Activated naive CD4-positive, alpha-beta T cell treated with anti-CD3 and anti-CD28 coated beads for 36 hours (primary cell): ENCODE measurements around the gene SAMSN1. TPM values are rescaled to one million over a fixed set of nuclear protein-coding genes. Genes with fewer than 3 reads are reported as not detected.

Source experiments
- CTCF ChIA-PET: fragments of 350-600 bp; sonication (Branson Sonifier 250); formaldehyde crosslinking; loops from one replicate; lab custom pipeline; 2021; ENCODE audit warnings: antibody characterized with exemption; lab: Charles Lee
- DNase-seq: peaks from one replicate; pipeline ENCODE4 v3.0.0-alpha.2; 2020
- H3K27ac Mint-ChIP-seq: one replicate; pipeline ENCODE4 v1.8.0; 2021; ENCODE audit warnings: mild to moderate bottlenecking, mixed read lengths
- H3K27me3 Mint-ChIP-seq: one replicate; pipeline ENCODE4 v1.8.0; 2021; ENCODE audit warnings: low read depth, mixed read lengths
- H3K36me3 Mint-ChIP-seq: one replicate; pipeline ENCODE4 v1.8.0; 2021; ENCODE audit warnings: low read depth, mixed read lengths
- H3K4me1 Mint-ChIP-seq: one replicate; pipeline ENCODE4 v1.8.0; 2021; ENCODE audit warnings: low read depth, mixed read lengths
- H3K4me3 Mint-ChIP-seq: one replicate; pipeline ENCODE4 v1.8.0; 2021; ENCODE audit warnings: mild to moderate bottlenecking, moderate library complexity, mixed read lengths
- H3K9me3 Mint-ChIP-seq: one replicate; pipeline ENCODE4 v1.8.0; 2021; ENCODE audit warnings: mixed read lengths
- intact Hi-C: fragments of 100-400 bp; cut with micrococcal nuclease; formaldehyde crosslinking; loops from one replicate; pipeline ENCODE4 v1.15.1; 2023
- total RNA-seq, 2 experiments: library from RNA; stranded (reverse); gene quantifications; one replicate each; pipeline ENCODE4 v1.2.3, GENCODE V29; 2021

Gene SAMSN1
- total RNA-seq, 2 experiments from 2014 or later = 41.1 to 43.0 TPM

GRCh38 chr21:14583629-14584255 is 37.6 kb upstream of the SAMSN1 start:
- Mint-ChIP-seq H3K36me3 (no peaks in the 10 kb centered on the region), H3K4me3 (no peak overlapping the region), H3K9me3 (no peaks in the 10 kb centered on the region), H3K4me1 (peaks cover 13% of the 10 kb centered on the region), H3K27me3 (no peaks in the 10 kb centered on the region), H3K27ac (no peak overlapping the region)
- intact Hi-C loops = loop anchor here (2.0 to 5.0 kb wide), 2 partner anchors 49 to 201 kb away; partner anchors contain the start of gene HSPA13
- CTCF ChIA-PET = no interaction called here
- DNase-seq = no peak

- no peaks in the 10 kb centered on the region for H3K36me3 Mint-ChIP-seq
- H3K9me3 Mint-ChIP-seq = no peaks in the 10 kb centered on the region
- no peak for DNase-seq
- no peak overlapping the region for H3K4me3 Mint-ChIP-seq
- H3K4me1 Mint-ChIP-seq = peaks cover 13% of the 10 kb centered on the region
- H3K27me3 Mint-ChIP-seq = no peaks in the 10 kb centered on the region
- CTCF ChIA-PET = no interaction called here
- H3K27ac Mint-ChIP-seq = no peak overlapping the region
- intact Hi-C loops = loop anchor here (2.0 to 5.0 kb wide), 2 partner anchors 48 to 201 kb away; partner anchors contain the start of gene HSPA13
Measured at GRCh38 chr21:14582934-14583628, 37.0 kb upstream of the SAMSN1 start.

GRCh38 chr21:14581902-14582457 is 35.9 kb upstream of the SAMSN1 start:
- CTCF ChIA-PET = no interaction called here
- H3K36me3 Mint-ChIP-seq = no peaks in the 10 kb centered on the region
- no peak for DNase-seq
- H3K27ac Mint-ChIP-seq = no peak overlapping the region
- H3K9me3 Mint-ChIP-seq = no peaks in the 10 kb centered on the region
- H3K4me1 Mint-ChIP-seq = peaks cover 13% of the 10 kb centered on the region
- H3K4me3 Mint-ChIP-seq = peak overlapping the region; percentile 20
- intact Hi-C loops = loop anchor here (2.0 to 5.0 kb wide), 2 partner anchors 47 to 200 kb away; partner anchors contain the start of gene HSPA13
- H3K27me3 Mint-ChIP-seq = no peaks in the 10 kb centered on the region

GRCh38 chr21:14573244-14573643 is 27.1 kb upstream of the SAMSN1 start:
- H3K27me3 Mint-ChIP-seq = no peaks in the 10 kb centered on the region
- CTCF ChIA-PET = interaction anchor here (1.2 to 1.8 kb wide), 2 partner anchors 47 to 108 kb away, joined by 4 read pairs; no protein-coding TSS in a partner anchor
- H3K4me3 Mint-ChIP-seq = no peak overlapping the region
- intact Hi-C loops = no loop called here
- peak overlapping the region; percentile 1 for H3K27ac Mint-ChIP-seq
- H3K9me3 Mint-ChIP-seq = no peaks in the 10 kb centered on the region
- H3K36me3 Mint-ChIP-seq = no peaks in the 10 kb centered on the region
- H3K4me1 Mint-ChIP-seq = peaks cover 20% of the 10 kb centered on the region
- no peak for DNase-seq

- no peak for DNase-seq
- Mint-ChIP-seq H3K27me3 (no peaks in the 10 kb centered on the region), H3K36me3 (no peaks in the 10 kb centered on the region), H3K4me3 (no peak overlapping the region), H3K27ac (no peak overlapping the region), H3K9me3 (no peaks in the 10 kb centered on the region), H3K4me1 (peaks cover 20% of the 10 kb centered on the region)
- CTCF ChIA-PET = interaction anchor here (0.8 to 1.8 kb wide), 3 partner anchors 46 to 165 kb away, joined by 3 to 4 read pairs (median 4); no protein-coding TSS in a partner anchor
- intact Hi-C loops = no loop called here
Measured at GRCh38 chr21:14572204-14572780, 26.2 kb upstream of the SAMSN1 start.

GRCh38 chr21:14569868-14570267 is 23.8 kb upstream of the SAMSN1 start:
- Mint-ChIP-seq H3K27ac (no peak overlapping the region), H3K4me3 (no peak overlapping the region), H3K4me1 (peaks cover 22% of the 10 kb centered on the region), H3K9me3 (no peaks in the 10 kb centered on the region), H3K27me3 (no peaks in the 10 kb centered on the region), H3K36me3 (no peaks in the 10 kb centered on the region)
- CTCF ChIA-PET = no interaction called here
- no peak for DNase-seq
- intact Hi-C loops = no loop called here

GRCh38 chr21:14569026-14569621 is 23.0 kb upstream of the SAMSN1 start:
- no peak for DNase-seq
- no peak overlapping the region for H3K27ac Mint-ChIP-seq
- H3K4me1 Mint-ChIP-seq = peaks cover 22% of the 10 kb centered on the region
- no peaks in the 10 kb centered on the region for H3K9me3 Mint-ChIP-seq
- CTCF ChIA-PET = no interaction called here
- intact Hi-C loops = no loop called here
- H3K27me3 Mint-ChIP-seq = no peaks in the 10 kb centered on the region
- no peak overlapping the region for H3K4me3 Mint-ChIP-seq
- H3K36me3 Mint-ChIP-seq = no peaks in the 10 kb centered on the region

- Mint-ChIP-seq H3K4me3 (no peak overlapping the region), H3K36me3 (no peaks in the 10 kb centered on the region), H3K9me3 (no peaks in the 10 kb centered on the region), H3K27ac (no peak overlapping the region), H3K27me3 (no peaks in the 10 kb centered on the region), H3K4me1 (peaks cover 12% of the 10 kb centered on the region)
- intact Hi-C loops = no loop called here
- CTCF ChIA-PET = no interaction called here
- no peak for DNase-seq
Measured at GRCh38 chr21:14567331-14568279, 21.5 kb upstream of the SAMSN1 start.

- Mint-ChIP-seq H3K27ac (no peak overlapping the region), H3K27me3 (no peaks in the 10 kb centered on the region), H3K9me3 (no peaks in the 10 kb centered on the region), H3K36me3 (no peaks in the 10 kb centered on the region), H3K4me3 (no peak overlapping the region), H3K4me1 (peaks cover 6% of the 10 kb centered on the region)
- intact Hi-C loops = no loop called here
- CTCF ChIA-PET = interaction anchor here (0.7 kb wide), 2 partner anchors 121 to 212 kb away, joined by 3 to 4 read pairs; no protein-coding TSS in a partner anchor
- no peak for DNase-seq
Measured at GRCh38 chr21:14566894-14567293, 20.8 kb upstream of the SAMSN1 start.

- intact Hi-C loops = no loop called here
- CTCF ChIA-PET = no interaction called here
- Mint-ChIP-seq H3K27ac (no peak overlapping the region), H3K27me3 (no peaks in the 10 kb centered on the region), H3K4me3 (no peak overlapping the region), H3K4me1 (peaks cover 9% of the 10 kb centered on the region), H3K9me3 (peaks cover 4% of the 10 kb centered on the region), H3K36me3 (no peaks in the 10 kb centered on the region)
- DNase-seq = no peak
Measured at GRCh38 chr21:14562959-14563358, 16.8 kb upstream of the SAMSN1 start.

- no peak for DNase-seq
- Mint-ChIP-seq H3K4me1 (peaks cover 11% of the 10 kb centered on the region), H3K4me3 (no peak overlapping the region), H3K27me3 (no peaks in the 10 kb centered on the region), H3K9me3 (peaks cover 4% of the 10 kb centered on the region), H3K36me3 (no peaks in the 10 kb centered on the region), H3K27ac (no peak overlapping the region)
- intact Hi-C loops = no loop called here
- CTCF ChIA-PET = no interaction called here
Measured at GRCh38 chr21:14560555-14560954, 14.4 kb upstream of the SAMSN1 start.
